Stimulated activated CD4-positive, alpha-beta T cell treated with anti-CD3 and anti-CD28 coated beads, Interleukin-2, amount 100 ng/mL, for 4 hours (primary cell): ENCODE measurements around the gene ATP1A3.
"Not testable (repeated sequence)": the region's sequence is repeated elsewhere in the genome, so short reads cannot be mapped to it uniquely, and the experiment has no call there.

Experiments used
- DNase-seq: peaks from one replicate; pipeline ENCODE4 v3.0.0-alpha.2; 2020; ENCODE audit warnings: low read depth

ATP1A3 gene

DNA sequence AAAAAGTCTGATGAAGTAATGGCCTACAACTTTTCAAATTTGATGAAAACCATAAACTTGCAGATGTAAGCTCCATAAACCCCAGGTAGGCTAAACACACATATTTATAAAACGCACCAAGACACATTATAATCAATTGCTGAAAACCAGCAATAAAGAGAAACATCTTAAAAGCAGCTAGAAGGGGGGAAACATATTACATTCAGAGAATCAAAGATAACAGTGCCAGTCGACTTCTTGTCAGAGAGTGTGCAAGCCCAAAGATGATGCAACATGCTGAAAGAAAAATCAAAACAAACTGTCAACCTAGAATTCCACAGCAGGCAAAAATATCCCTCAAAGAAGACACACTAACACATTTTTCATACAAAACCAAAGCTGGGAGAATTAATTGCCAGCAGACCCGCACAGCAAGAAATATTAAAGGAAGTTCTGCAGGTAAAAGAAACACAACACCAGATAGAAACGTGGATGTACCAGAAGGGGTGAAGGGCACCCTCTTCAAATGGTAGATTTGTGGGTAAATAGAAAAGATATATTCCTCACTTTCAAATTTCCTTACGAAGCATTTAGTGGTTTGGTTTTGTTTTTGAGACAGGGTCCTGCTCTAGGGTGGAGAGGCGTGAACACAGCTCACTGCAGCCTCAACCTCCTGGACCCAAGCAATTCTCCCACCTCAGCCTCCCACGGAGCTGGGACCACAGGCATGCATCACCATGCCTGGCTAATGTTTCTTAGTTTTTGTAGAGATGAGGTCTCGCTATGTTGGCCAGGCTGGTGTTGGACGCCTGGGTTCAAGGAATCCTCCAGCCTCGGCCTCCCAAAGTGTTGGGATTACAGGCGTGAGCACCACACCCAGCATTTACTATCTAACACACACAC, 16.5 kb upstream of the ATP1A3 start:
- DNase-seq: no peak

- no peak for DNase-seq
Measured at GRCh38 chr19:42006569-42006968, 12.5 kb upstream of the ATP1A3 start.

GRCh38 chr19:42005504-42005903, 11.5 kb upstream of the ATP1A3 start:
- no peak for DNase-seq

DNA sequence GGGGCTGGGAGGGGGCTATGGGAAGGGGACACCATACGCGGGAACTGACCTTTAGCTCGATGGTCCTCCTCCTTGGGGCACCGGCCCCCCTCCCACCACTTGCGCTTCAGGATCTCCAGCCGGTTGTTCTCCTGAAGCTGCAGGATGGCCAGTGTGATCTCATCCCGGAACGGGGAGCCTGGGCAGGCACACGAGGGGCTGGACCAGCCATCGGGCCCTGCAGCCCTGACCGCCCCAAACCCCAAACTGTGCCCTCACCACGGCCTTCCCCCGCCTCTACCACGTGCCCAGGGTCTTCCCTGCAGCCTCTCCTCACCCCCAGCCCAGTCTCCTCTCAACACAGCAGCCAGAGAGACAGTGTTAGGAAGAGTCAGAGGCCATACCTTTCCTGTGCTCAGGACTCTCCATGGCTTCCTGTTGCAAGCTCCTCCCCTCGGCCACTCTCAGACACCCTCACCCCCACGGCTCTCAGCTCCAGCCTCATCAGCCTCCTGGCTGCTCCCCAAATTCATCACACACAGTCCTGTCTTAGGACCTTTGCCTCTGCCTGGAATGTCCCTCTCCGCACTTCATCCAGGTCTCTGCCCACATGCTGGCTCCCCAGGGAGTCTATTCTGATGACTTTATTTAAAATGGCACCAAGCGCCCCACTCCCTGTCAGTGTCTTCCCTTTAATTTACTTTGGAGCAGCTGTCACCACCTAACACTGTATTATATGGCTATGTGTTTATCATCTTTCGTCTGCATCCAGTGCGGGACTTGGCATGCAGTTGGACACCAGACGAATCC, 9.7 kb upstream of the ATP1A3 start:
- no peak for DNase-seq

DNA sequence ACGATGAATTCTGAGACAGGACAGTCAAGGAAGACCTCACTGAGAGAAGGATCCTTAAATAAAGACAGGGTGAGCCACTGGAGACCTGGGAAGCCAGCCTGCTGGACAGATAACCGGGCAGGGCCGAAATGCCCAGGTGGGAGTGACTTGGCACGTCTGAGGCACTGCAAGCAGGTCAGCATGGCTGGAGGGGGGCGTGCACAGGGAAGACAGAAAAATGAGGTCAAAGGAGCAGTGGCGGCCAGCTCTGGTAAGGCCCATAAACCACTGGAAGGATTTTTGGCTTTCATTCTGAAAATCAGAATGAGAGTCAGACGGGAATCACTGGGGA, 5.8 kb upstream of the ATP1A3 start:
- no peak for DNase-seq

DNA sequence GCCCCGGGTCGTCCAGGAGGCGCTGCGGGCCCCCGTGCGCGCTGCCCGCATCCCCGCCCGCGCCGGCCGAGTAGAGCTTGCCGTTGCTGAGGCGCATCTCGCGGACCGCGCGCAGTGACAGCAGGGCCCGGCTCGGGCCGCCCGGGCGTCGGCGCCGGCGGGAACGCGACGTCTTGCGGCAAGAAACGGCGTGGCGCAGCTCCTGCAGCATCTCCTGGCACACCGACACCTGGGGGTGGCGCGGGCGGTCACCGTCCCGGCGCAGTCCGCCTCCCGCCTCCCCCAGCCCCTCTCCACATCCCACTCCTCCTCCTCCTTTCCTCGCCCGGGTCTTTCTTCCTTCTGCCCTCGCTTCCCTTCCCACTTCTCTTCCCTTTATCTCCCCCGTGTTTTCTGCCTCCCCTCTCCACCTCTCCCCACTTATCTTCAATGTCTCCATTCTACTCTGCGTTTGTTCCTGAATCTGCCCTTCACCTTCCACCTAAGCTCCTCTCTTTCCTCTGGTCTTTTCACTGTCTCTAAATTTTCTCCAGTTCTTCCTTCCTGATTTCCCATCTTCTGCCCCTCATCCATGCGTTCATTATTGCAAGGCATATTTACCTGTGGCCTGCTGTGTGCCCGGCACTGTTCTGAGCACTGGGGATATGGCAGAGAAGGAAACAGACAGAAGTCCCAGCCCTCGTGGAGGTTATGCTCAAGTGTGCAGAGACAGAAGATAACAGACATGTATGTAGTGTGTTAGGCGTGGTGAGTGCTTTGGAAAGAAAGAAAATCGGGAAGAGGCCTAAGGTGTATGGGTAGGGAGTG, 5.2 kb upstream of the ATP1A3 start:
- no peak for DNase-seq

DNA sequence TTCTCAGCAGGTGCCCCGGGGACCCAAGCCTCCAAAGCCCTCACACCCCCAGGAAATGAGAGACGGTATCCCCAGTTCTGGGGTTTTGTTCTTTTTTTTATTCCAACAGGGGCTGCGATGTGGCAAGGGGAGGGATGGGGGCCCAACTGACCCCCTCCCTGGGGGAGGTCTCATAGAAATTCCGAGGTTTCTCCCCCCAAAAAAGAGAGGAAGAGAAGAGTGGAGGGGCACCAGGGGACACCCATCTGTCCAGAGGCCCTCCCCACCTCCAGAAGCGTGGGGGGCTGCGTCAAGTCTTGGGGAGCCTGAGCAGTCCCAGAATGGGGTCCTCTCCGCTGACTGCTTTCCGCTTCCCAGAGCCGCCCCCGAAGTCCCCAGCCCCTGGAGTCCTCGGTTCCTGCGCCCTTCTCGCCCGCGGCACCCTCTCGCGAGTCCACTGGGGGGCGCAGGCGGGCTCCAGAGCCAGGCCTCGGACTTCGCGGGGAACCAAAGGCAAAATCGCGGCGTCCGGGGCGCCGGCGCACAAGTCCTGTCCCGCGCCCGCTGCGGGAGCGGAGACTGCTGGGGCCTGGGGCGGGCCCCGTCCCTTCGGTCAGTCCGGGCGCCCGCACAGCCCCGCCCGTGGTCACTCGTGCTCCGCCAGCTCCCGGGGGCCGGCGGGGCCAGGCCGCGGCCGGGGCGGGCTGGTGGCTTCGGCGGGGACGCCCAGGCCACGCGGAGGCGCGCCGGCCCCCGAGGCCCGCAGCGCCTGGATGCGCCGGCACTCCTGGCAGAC, 4.4 kb upstream of the ATP1A3 start:
- no peak for DNase-seq

GRCh38 chr19:41997851-41998229, 3.8 kb upstream of the ATP1A3 start:
- DNase-seq: no peak

DNA sequence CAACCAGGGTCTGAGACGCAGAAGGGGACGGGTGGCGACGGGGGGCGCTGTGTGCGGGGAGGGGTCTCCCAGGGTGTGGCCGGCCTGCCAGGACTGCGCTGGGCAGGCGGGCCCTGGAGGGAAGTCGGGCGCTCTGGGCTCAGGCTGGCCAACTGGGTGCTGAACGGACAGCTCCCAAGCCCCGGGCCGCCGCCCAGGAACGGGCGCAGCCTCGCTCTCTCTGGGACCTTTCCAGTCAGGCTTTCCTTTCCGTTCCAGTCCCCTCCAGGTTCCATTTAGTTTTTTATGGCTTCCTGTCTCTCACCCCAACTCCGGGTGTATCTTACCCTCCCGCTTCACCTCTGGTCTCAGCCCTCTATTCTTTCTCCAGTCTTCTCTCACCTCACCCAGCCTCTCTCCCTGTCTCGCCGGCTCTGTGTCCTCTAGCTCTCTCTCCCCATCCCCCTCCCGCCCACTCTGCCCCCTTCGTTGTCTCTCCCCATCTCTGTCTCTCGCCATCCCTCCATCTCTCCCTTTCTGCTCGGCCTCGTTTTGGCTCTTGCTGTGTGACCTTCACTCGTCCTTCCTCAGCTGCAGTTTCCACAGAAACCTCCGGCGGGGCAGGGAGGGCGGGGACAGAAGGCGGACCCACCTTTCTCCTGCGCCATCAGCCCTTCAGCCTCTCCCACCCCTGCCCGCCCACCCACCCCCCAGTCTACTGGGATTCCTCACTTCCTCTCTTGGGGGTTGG, 3.3 kb upstream of the ATP1A3 start:
- DNase-seq: no peak

GRCh38 chr19:41995959-41996797, 2.1 kb upstream of the ATP1A3 start:
- no peak for DNase-seq

- no peak for DNase-seq
Measured at GRCh38 chr19:41994994-41995958, 1.2 kb upstream of the ATP1A3 start.

GRCh38 chr19:41994521-41994971, 516 bp upstream of the ATP1A3 start:
- DNase-seq: peak; percentile 19

DNA sequence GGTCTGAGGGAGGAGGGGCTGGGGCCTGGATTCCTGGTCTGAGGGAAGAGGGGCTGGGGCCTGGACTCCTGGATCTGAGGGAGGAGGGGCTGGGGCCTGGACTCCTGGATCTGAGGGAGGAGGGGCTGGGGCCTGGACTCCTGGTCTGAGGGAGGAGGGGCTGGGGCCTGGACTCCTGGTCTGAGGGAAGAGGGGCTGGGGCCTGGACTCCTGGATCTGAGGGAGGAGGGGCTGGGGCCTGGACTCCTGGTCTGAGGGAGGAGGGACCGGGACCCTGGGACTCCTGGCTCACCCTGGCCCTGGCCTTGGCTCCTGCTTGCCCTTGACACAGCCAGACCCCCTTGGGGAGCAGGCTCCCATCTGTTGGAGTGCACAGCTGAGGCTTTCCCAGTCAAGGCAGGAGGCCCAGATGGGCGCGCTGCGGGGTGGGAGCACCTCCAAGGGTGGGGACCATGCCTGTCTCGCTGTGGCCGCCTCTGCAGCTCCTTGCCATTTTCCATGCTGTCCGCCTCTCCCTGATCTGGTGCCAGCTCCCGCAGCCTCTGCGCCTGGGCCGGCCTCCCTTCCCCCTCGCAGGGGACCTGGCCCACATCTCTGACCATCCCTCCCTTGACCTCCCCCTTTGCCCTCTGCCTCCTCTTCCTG, 2.0 kb downstream of the ATP1A3 start:
- DNase-seq: not testable (repeated sequence)

DNA sequence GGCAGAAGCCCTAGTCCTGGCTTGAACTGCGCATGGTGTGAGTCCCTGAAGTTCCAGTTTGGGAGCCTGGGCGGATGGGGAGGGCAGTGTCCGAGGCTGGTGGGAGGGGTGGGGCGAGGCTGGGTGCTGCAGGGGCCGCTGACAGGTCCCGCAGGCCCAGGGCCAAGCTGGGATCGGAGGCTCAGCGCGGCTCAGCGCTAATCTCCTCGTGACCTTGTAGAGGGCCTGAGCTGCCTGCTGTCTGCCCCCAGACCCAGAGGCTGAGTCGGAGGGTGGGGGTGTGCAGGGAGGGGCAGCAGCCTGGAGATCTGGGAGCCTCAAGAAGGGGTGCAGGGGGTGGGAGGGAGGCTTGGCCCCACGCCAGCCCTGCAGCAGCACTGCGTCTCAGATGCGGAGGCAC, 3.0 kb downstream of the ATP1A3 start:
- no peak for DNase-seq

- DNase-seq: no peak
Measured at GRCh38 chr19:41990615-41991014, 3.4 kb downstream of the ATP1A3 start.

GRCh38 chr19:41990028-41990427, 4.0 kb downstream of the ATP1A3 start:
- no peak for DNase-seq

DNA sequence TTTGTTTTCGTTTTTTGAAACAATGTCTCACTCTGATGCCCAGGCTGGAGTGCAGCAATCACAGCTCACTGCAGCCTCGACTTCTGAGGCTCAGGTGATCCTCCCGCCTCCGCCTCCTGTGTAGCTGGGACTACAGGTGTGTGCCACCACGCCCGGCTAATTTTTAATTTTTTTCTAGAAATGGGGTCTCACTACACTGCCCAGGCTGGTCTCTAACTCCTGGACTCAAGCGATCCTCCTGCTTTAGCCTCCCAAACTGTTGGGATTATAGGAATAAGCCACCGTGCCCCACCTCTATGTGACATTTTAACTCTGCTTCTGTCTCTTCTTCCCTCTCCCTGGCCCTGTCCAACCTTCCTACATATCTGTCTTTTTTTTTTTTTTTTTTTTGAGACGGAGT, 5.1 kb downstream of the ATP1A3 start:
- DNase-seq: no peak

- no peak for DNase-seq
Measured at GRCh38 chr19:41987141-41987860, 6.7 kb downstream of the ATP1A3 start.
